Vagina (tissue), 2 donors: ENCODE results near the gene ADAMTS14.

Source experiments
- CTCF ChIP-seq, 3 experiments: fragments of 450-650 bp in 2 of 3; fragments of 200-600 bp in 1 of 3; sonication (generic) in 1 of 3; IDR thresholded peaks; one replicate each; pipeline ENCODE4 v1.5.1; 2017 to 2019; ENCODE audit warnings: antibody characterized with exemption in 3 of 3, mild to moderate bottlenecking in 2 of 3, moderate library complexity in 2 of 3
- POLR2A ChIP-seq, 2 donors: fragments of 450-650 bp; IDR thresholded peaks; one replicate each; pipeline ENCODE4 v1.6.1; 2017; ENCODE audit warnings: antibody characterized with exemption in 2 of 2, mild to moderate bottlenecking in 2 of 2, moderate library complexity in 2 of 2

GRCh38 chr10:70778267-70778924, 106.1 kb downstream of the ADAMTS14 start:
- TF ChIP-seq CTCF (IDR thresholded peaks at IDR 0.05) (no peak), POLR2A (IDR thresholded peaks at IDR 0.05) (no peak)
